CD4-positive, alpha-beta T cell (primary cell): Measurements from ENCODE around the gene HS2ST1. TPM values are rescaled to one million over a fixed set of nuclear protein-coding genes. Genes with fewer than 3 reads are reported as not detected.
"Not testable (repeated sequence)": the region's sequence is repeated elsewhere in the genome, so short reads cannot be mapped to it uniquely, and the experiment has no call there.

Source experiments
- ATAC-seq: fragments of 200-7000 bp; cut with Tn5 transposase; one replicate; pipeline ENCODE4 v1.10.0; 2022; ENCODE audit warnings: mild to moderate bottlenecking; ENCODE audit not compliant: poor library complexity
- CTCF ChIA-PET: fragments of 350-600 bp; sonication (Branson Sonifier 250); formaldehyde crosslinking; loops from one replicate; lab custom pipeline; 2021; ENCODE audit warnings: antibody characterized with exemption, inconsistent platforms; lab: Charles Lee
- POLR2A ChIA-PET: fragments of 350-600 bp; sonication (Branson Sonifier 250); formaldehyde crosslinking; loops from one replicate; lab custom pipeline; 2021; ENCODE audit warnings: antibody characterized with exemption, inconsistent platforms; lab: Charles Lee
- DNase-seq, 14 experiments: peaks; one replicate each; pipeline ENCODE4 v3.0.0-alpha.2; 2013 to 2020; ENCODE audit warnings: mixed read lengths in 2 of 14
- H3K27ac ChIP-seq, 2 donors: one replicate each; pipeline versions ENCODE4 v1.5.1 to v1.7.0; 2013; ENCODE audit warnings: low read length in 2 of 2, low read depth in 1 of 2, mild to moderate bottlenecking in 1 of 2
- H3K27me3 ChIP-seq, 2 experiments: 1 replicate in 1 of 2; 2 replicates in 1 of 2; pipeline versions ENCODE4 v1.6.1 to v1.7.0; 2013; ENCODE audit warnings: low read length in 2 of 2, control low read depth in 1 of 2, mild to moderate bottlenecking in 1 of 2, moderate library complexity in 1 of 2; ENCODE audit not compliant: insufficient read depth in 2 of 2, control insufficient read depth in 1 of 2
- H3K36me3 ChIP-seq: one replicate; pipeline ENCODE4 v1.6.1; 2013; ENCODE audit warnings: low read length, control low read depth; ENCODE audit not compliant: insufficient read depth
- H3K4me1 ChIP-seq: one replicate; pipeline ENCODE4 v1.6.1; 2013; ENCODE audit warnings: low read length, control low read depth; ENCODE audit not compliant: insufficient read depth
- H3K4me3 ChIP-seq: one replicate; pipeline ENCODE4 v1.5.1; 2013; ENCODE audit warnings: mild to moderate bottlenecking, low read length, moderate library complexity
- H3K9me3 ChIP-seq, 2 experiments: 1 replicate in 1 of 2; 2 replicates in 1 of 2; pipeline versions ENCODE4 v1.6.1 to v1.7.0; 2013; ENCODE audit warnings: low read length in 2 of 2, mild to moderate bottlenecking in 2 of 2, control low read depth in 1 of 2, moderate library complexity in 1 of 2; ENCODE audit not compliant: control insufficient read depth in 1 of 2, insufficient read depth in 1 of 2
- H3K27ac Mint-ChIP-seq: one replicate; pipeline ENCODE4 v1.8.0; 2020; ENCODE audit warnings: mixed read lengths
- H3K27me3 Mint-ChIP-seq: one replicate; pipeline ENCODE4 v1.8.0; 2021; ENCODE audit warnings: mixed read lengths
- H3K36me3 Mint-ChIP-seq: one replicate; pipeline ENCODE4 v1.8.0; 2021; ENCODE audit warnings: low read depth, mixed read lengths
- H3K4me1 Mint-ChIP-seq: one replicate; pipeline ENCODE4 v1.8.0; 2021; ENCODE audit warnings: low read depth, mixed read lengths
- H3K4me3 Mint-ChIP-seq: one replicate; pipeline ENCODE4 v1.8.0; 2020; ENCODE audit warnings: mild to moderate bottlenecking, mixed read lengths
- H3K9me3 Mint-ChIP-seq: one replicate; pipeline ENCODE4 v1.8.0; 2020; ENCODE audit warnings: mixed read lengths
- CTCF ChIP-seq: fragments of 200-600 bp; IDR thresholded peaks from one replicate; pipeline ENCODE4 v1.8.0; 2022; ENCODE audit warnings: antibody characterized with exemption, mild to moderate bottlenecking
- intact Hi-C, 2 experiments: fragments of 100-400 bp; cut with DNase I in 1 of 2; cut with micrococcal nuclease in 1 of 2; formaldehyde crosslinking; loops; one replicate each; pipeline versions ENCODE4 v1.15.1 to v1.9.0; 2023 to 2025; cut with DNase I, micrococcal nuclease
- total RNA-seq, 174 experiments: library from RNA in 2 of 174; stranded (reverse) in 2 of 174; gene quantifications; one replicate each; pipeline ENCODE4 v1.2.3 and lab custom pipeline; 2021 to 2026

The HS2ST1 gene
- total RNA-seq, 2 experiments from 2014 or later = 6.7 to 6.9 TPM

- no peak overlapping the region for H3K27ac Mint-ChIP-seq
- Histone ChIP-seq H3K27ac (no peak overlapping the region), H3K4me3 (no peak overlapping the region), H3K27me3 (no peaks in the 10 kb centered on the region), H3K36me3 (no peaks in the 10 kb centered on the region), H3K4me1 (no peaks in the 10 kb centered on the region), H3K9me3 (no peaks in the 10 kb centered on the region)
- no peaks in the 10 kb centered on the region for H3K27me3 Mint-ChIP-seq
- no peaks in the 10 kb centered on the region for H3K36me3 Mint-ChIP-seq
- POLR2A ChIA-PET = no interaction called here
- DNase-seq = no peak
- no peak for ATAC-seq
- intact Hi-C loops = no loop called here
- H3K4me1 Mint-ChIP-seq = peaks cover 11% of the 10 kb centered on the region
- H3K4me3 Mint-ChIP-seq = no peak overlapping the region
- no peak for TF ChIP-seq CTCF
- no peaks in the 10 kb centered on the region for H3K9me3 Mint-ChIP-seq
- CTCF ChIA-PET = no interaction called here
These were observed 86.0 kb downstream of the HS2ST1 start for GRCh38 chr1:87000460-87000859.

GRCh38 chr1:87004857-87005256, 90.4 kb downstream of the HS2ST1 start:
- intact Hi-C loops = no loop called here
- Mint-ChIP-seq H3K36me3 (no peaks in the 10 kb centered on the region), H3K27ac (no peak overlapping the region), H3K4me1 (no peaks in the 10 kb centered on the region), H3K27me3 (no peaks in the 10 kb centered on the region), H3K4me3 (no peak overlapping the region), H3K9me3 (no peaks in the 10 kb centered on the region)
- DNase-seq = no peak
- Histone ChIP-seq H3K27me3 (no peaks in the 10 kb centered on the region), H3K27ac (no peak overlapping the region), H3K4me3 (no peak overlapping the region), H3K9me3 (no peaks in the 10 kb centered on the region), H3K4me1 (no peaks in the 10 kb centered on the region), H3K36me3 (no peaks in the 10 kb centered on the region)
- CTCF ChIA-PET = no interaction called here
- ATAC-seq = no peak
- POLR2A ChIA-PET = no interaction called here
- no peak for TF ChIP-seq CTCF

DNA sequence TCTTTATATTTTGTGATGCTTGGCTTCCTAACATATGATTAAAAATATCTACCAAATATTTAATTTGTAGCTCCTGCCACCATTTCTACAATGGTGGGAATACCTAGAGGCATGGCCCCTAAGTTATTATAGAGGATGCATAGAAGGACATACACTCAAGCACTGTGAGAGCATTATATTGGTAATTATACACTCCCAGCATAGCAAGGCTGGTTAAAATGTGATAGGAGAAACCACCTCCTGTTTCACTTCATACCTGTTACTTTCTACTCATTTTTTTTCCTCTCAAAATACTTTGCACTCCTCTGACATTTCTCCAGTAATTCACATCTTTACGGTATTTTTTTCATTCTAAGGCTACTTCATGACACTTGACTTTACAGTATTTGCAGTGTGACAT, 92.9 kb downstream of the HS2ST1 start:
- H3K9me3 ChIP-seq = peaks cover 0 to under 1% of the 10 kb centered on the region in 2 experiments
- intact Hi-C loops = no loop called here
- no peak overlapping the region for H3K4me3 ChIP-seq
- H3K27me3 ChIP-seq = no peaks in the 10 kb centered on the region
- CTCF ChIA-PET = no interaction called here
- no peaks in the 10 kb centered on the region for H3K9me3 Mint-ChIP-seq
- no peak overlapping the region for H3K27ac Mint-ChIP-seq
- H3K4me1 ChIP-seq = no peaks in the 10 kb centered on the region
- no peaks in the 10 kb centered on the region for H3K4me1 Mint-ChIP-seq
- TF ChIP-seq CTCF = no peak
- H3K4me3 Mint-ChIP-seq = no peak overlapping the region
- POLR2A ChIA-PET = no interaction called here
- H3K27ac ChIP-seq = no peak overlapping the region
- no peak for ATAC-seq
- DNase-seq = no peak
- H3K36me3 Mint-ChIP-seq = peaks cover 11% of the 10 kb centered on the region
- H3K36me3 ChIP-seq = no peaks in the 10 kb centered on the region
- no peaks in the 10 kb centered on the region for H3K27me3 Mint-ChIP-seq

DNA sequence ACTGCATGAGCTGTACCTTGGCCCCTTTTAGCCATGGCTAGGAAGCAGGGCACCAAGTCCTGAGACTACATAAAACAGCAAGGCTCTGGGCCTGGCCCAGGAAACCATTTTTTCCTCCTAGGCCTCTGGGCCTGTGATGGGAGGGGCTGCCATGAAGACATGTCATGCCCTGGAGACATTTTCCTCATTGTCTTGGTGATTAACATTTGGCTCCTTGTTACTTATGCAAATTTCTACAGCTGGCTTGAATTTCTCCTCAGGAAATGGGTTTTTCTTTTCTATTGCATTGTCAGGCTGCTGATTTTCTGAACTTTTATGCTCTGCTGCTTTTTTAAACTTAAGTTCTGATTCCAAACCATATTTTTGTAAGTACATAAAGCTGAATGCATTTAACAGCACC, 99.0 kb downstream of the HS2ST1 start:
- H3K4me3 Mint-ChIP-seq, ATAC-seq, intact Hi-C loops, CTCF ChIA-PET, H3K4me1 Mint-ChIP-seq, H3K9me3 Mint-ChIP-seq, H3K27ac Mint-ChIP-seq, H3K27me3 ChIP-seq, H3K27me3 Mint-ChIP-seq, H3K4me3 ChIP-seq, H3K4me1 ChIP-seq, H3K27ac ChIP-seq, H3K36me3 ChIP-seq, POLR2A ChIA-PET, DNase-seq: not testable (repeated sequence)
- peaks cover 9 to 17% of the 10 kb centered on the region in 2 experiments for H3K9me3 ChIP-seq
- H3K36me3 Mint-ChIP-seq = peaks cover 34% of the 10 kb centered on the region
